ENCODE data around the gene XYLT2. TPM values are rescaled to one million over a fixed set of nuclear protein-coding genes. Genes with fewer than 3 reads are reported as not detected.

Gene XYLT2
- total and polyA plus RNA-seq, 2 experiments from 2014 or later = 14.2 to 44.9 TPM

- TF ChIP-seq POLR2AphosphoS5 (IDR thresholded peaks at IDR 0.05; ENCODE audit: low read depth) (no peak), STAT1 (IDR thresholded peaks at IDR 0.05; ENCODE audit: unreplicated experiment) (no peak), NANOG (IDR thresholded peaks at IDR 0.05; ENCODE audit: borderline replicate concordance) (no peak), EZH2phosphoT487 (IDR thresholded peaks at IDR 0.05; ENCODE audit: unreplicated experiment) (no peak)
Observed at GRCh38 chr17:50394711-50395110, 48.8 kb downstream of the XYLT2 start (continued).

- peak; percentile 38 for ATAC-seq
- Histone ChIP-seq H2AFZ (peak overlapping the region; percentile 74; the same call in 1 of the 2 replicates), H3K27me3 (ENCODE audit: insufficient read depth) (no peaks in the 10 kb centered on the region), H3F3A (replicated peaks; ENCODE audit: low read depth) (no peaks in the 10 kb centered on the region), H3K4me3 (peak overlapping the region; percentile 98), H3K4me2 (peak overlapping the region; percentile 98), H4K20me1 (replicated peaks; ENCODE audit: insufficient read depth) (peaks cover 27% of the 10 kb centered on the region), H3K9me2 (ENCODE audit: insufficient read depth) (no peaks in the 10 kb centered on the region), H3K79me2 (replicated peaks; ENCODE audit: insufficient read depth) (peaks cover 25% of the 10 kb centered on the region), H3K36me3 (ENCODE audit: insufficient read depth) (peaks cover 26% of the 10 kb centered on the region), H3K27ac (ENCODE audit: low read depth) (no peak overlapping the region), H3K4me1 (ENCODE audit: insufficient read depth) (peaks cover 4% of the 10 kb centered on the region; the same call in 1 of the 2 replicates)
- Mint-ChIP-seq H3K4me3 (peak overlapping the region; percentile 87), H3K9me3 (peaks cover 16% of the 10 kb centered on the region; the same call in 1 of the 3 replicates), H3K4me1 (peaks cover 10% of the 10 kb centered on the region), H3K27ac (no peak overlapping the region), H3K27me3 (ENCODE audit: insufficient read depth, low read depth, poor library complexity) (peaks cover 6% of the 10 kb centered on the region), H3K36me3 (ENCODE audit: low read depth) (peaks cover 37% of the 10 kb centered on the region)
- TF ChIP-seq, protein P1, sequence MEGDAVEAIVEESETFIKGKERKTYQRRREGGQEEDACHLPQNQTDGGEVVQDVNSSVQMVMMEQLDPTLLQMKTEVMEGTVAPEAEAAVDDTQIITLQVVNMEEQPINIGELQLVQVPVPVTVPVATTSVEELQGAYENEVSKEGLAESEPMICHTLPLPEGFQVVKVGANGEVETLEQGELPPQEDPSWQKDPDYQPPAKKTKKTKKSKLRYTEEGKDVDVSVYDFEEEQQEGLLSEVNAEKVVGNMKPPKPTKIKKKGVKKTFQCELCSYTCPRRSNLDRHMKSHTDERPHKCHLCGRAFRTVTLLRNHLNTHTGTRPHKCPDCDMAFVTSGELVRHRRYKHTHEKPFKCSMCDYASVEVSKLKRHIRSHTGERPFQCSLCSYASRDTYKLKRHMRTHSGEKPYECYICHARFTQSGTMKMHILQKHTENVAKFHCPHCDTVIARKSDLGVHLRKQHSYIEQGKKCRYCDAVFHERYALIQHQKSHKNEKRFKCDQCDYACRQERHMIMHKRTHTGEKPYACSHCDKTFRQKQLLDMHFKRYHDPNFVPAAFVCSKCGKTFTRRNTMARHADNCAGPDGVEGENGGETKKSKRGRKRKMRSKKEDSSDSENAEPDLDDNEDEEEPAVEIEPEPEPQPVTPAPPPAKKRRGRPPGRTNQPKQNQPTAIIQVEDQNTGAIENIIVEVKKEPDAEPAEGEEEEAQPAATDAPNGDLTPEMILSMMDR (conservative IDR thresholded peaks at IDR 0.05; ENCODE audit: low read depth in 2 of 2) = no peak
- TF ChIP-seq JUNB (IDR thresholded peaks at IDR 0.05; ENCODE audit: unreplicated experiment) = no peak
- peak; percentile 19 for DNase-seq (ENCODE audit: low spot score)
Observed at GRCh38 chr17:50396261-50397110, 50.6 kb downstream of the XYLT2 start.

GRCh38 chr17:50397111-50397918, 51.4 kb downstream of the XYLT2 start, which contains the start of gene LRRC59:
Gene LRRC59, minus strand, starts transcription at chr17:50397523. Its CDS starts 206 bp downstream, at chr17:50397317.
- peak within 1 kb of the TSS; percentile 99 for H2AFZ ChIP-seq
- no peaks in the 10 kb centered on the region for H3K27me3 ChIP-seq (ENCODE audit: insufficient read depth)
- Mint-ChIP-seq H3K27me3 (ENCODE audit: insufficient read depth, low read depth, poor library complexity) (peaks cover 6% of the 10 kb centered on the region), H3K36me3 (ENCODE audit: low read depth) (peaks cover 29% of the 10 kb centered on the region), H3K9me3 (peaks cover 16% of the 10 kb centered on the region; the same call in 1 of the 3 replicates), H3K4me1 (peaks cover 10% of the 10 kb centered on the region), H3K4me3 (peak within 1 kb of the TSS; percentile 87), H3K27ac (no peak within 1 kb of the TSS)
- H3K9me2 ChIP-seq (ENCODE audit: insufficient read depth) = no peaks in the 10 kb centered on the region
- no peak within 1 kb of the TSS for H3K27ac ChIP-seq (ENCODE audit: low read depth)
- DNase-seq (ENCODE audit: low spot score) = peak; percentile 79
- peaks cover 25% of the 10 kb centered on the region for H3K79me2 ChIP-seq (replicated peaks; ENCODE audit: insufficient read depth)
- H3K4me2 ChIP-seq = peak within 1 kb of the TSS; percentile 98
- H4K20me1 ChIP-seq (replicated peaks; ENCODE audit: insufficient read depth) = peaks cover 27% of the 10 kb centered on the region
- peak; percentile 96 for ATAC-seq
- peaks cover 20% of the 10 kb centered on the region for H3K36me3 ChIP-seq (ENCODE audit: insufficient read depth)
- H3F3A ChIP-seq (replicated peaks; ENCODE audit: low read depth) = no peaks in the 10 kb centered on the region
- peak within 1 kb of the TSS; percentile 98 for H3K4me3 ChIP-seq
- peaks cover 4% of the 10 kb centered on the region; the same call in 1 of the 2 replicates for H3K4me1 ChIP-seq (ENCODE audit: insufficient read depth)
- TF ChIP-seq, protein P2, sequence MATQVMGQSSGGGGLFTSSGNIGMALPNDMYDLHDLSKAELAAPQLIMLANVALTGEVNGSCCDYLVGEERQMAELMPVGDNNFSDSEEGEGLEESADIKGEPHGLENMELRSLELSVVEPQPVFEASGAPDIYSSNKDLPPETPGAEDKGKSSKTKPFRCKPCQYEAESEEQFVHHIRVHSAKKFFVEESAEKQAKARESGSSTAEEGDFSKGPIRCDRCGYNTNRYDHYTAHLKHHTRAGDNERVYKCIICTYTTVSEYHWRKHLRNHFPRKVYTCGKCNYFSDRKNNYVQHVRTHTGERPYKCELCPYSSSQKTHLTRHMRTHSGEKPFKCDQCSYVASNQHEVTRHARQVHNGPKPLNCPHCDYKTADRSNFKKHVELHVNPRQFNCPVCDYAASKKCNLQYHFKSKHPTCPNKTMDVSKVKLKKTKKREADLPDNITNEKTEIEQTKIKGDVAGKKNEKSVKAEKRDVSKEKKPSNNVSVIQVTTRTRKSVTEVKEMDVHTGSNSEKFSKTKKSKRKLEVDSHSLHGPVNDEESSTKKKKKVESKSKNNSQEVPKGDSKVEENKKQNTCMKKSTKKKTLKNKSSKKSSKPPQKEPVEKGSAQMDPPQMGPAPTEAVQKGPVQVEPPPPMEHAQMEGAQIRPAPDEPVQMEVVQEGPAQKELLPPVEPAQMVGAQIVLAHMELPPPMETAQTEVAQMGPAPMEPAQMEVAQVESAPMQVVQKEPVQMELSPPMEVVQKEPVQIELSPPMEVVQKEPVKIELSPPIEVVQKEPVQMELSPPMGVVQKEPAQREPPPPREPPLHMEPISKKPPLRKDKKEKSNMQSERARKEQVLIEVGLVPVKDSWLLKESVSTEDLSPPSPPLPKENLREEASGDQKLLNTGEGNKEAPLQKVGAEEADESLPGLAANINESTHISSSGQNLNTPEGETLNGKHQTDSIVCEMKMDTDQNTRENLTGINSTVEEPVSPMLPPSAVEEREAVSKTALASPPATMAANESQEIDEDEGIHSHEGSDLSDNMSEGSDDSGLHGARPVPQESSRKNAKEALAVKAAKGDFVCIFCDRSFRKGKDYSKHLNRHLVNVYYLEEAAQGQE (IDR thresholded peaks at IDR 0.05; ENCODE audit: unreplicated experiment) = no peak
- TF ChIP-seq JUNB (IDR thresholded peaks at IDR 0.05; ENCODE audit: unreplicated experiment) = no peak
- peak; percentile 78 for TF ChIP-seq ETS1 (IDR thresholded peaks at IDR 0.05)
- TF ChIP-seq POLR2AphosphoS5 (IDR thresholded peaks at IDR 0.05; ENCODE audit: low read depth) = peak; percentile 93
- TF ChIP-seq ZNF114 (CRISPR knock-in tag; IDR thresholded peaks at IDR 0.05) = no peak
- no peak for TF ChIP-seq STAT1 (IDR thresholded peaks at IDR 0.05; ENCODE audit: unreplicated experiment)
